Adrenal gland (tissue), 12 donors: Measurements from ENCODE around the gene PACSIN1. TPM values are rescaled to one million over a fixed set of nuclear protein-coding genes. Genes with fewer than 3 reads are reported as not detected.
A peak's percentile ranks its signal among the peaks of the same experiment; 100 is the strongest.

Experiments
- DNase-seq, 7 donors: peaks; one replicate each; pipeline ENCODE4 v3.0.0-alpha.2; 2019 to 2020
- H3K27ac ChIP-seq, 5 donors: fragments of 200-600 bp; sonication (generic) in 4 of 5; 1 replicate in 3 of 5; 2 replicates in 2 of 5; pipeline versions ENCODE4 v1.5.1 to v1.8.0; 2016 to 2020; ENCODE audit warnings: mild to moderate bottlenecking in 1 of 5
- H3K27me3 ChIP-seq: fragments of 200-600 bp; 2 replicates; pipeline ENCODE4 v1.8.0; 2021
- H3K36me3 ChIP-seq, 2 donors: fragments of 200-600 bp; replicated peaks in 1 of 2; 1 replicate in 1 of 2; 2 replicates in 1 of 2; pipeline versions ENCODE4 v1.5.1 to v1.8.0; 2018 to 2022
- H3K4me1 ChIP-seq, 2 donors: fragments of 200-600 bp; replicated peaks in 1 of 2; 1 replicate in 1 of 2; 2 replicates in 1 of 2; pipeline versions ENCODE4 v1.5.1 to v1.8.0; 2018 to 2021
- H3K4me3 ChIP-seq, 4 donors: fragments of 200-600 bp; sonication (generic) in 3 of 4; one replicate each; pipeline ENCODE4 v1.5.1; 2016 to 2018
- H3K9me3 ChIP-seq, 3 donors: fragments of 200-600 bp; sonication (generic) in 1 of 3; replicated peaks in 1 of 3; 1 replicate in 2 of 3; 2 replicates in 1 of 3; pipeline versions ENCODE4 v1.5.1 to v1.8.0; 2016 to 2021
- POLR2A ChIP-seq, 2 donors: fragments of 450-650 bp; IDR thresholded peaks; one replicate each; pipeline ENCODE4 v1.6.1; 2017; ENCODE audit warnings: antibody characterized with exemption in 2 of 2, mild to moderate bottlenecking in 2 of 2, moderate library complexity in 1 of 2
- WGBS, 4 donors: extraction: QIAGEN DNeasy Blood & Tissue Kit in 2 of 4; methylation state at CpG; one replicate each; pipeline versions ENCODE4 v1.1.5 to v1.1.7; 2013 to 2017; 5-methylcytosine and 5-hydroxymethylcytosine counted together
- intact Hi-C, 2 donors: fragments of 100-400 bp; cut with DNase I; formaldehyde crosslinking; loops; one replicate each; pipeline versions ENCODE4 v1.14.1 to v1.15.0; 2022 to 2023
- polyA plus RNA-seq, 3 donors: library from polyadenylated mRNA; stranded (reverse); fragments of 200-250 nt in 2 of 3; fragments of 350-450 nt in 1 of 3; fragmentation: Illumina TruSeq in 1 of 3; extraction: RNeasy Lipid Tissue Mini Kit (QIAGEN cat#74804) in 1 of 3; gene quantifications; one replicate each; pipeline ENCODE4 v1.2.3, GENCODE V29; 2013 to 2014
- total RNA-seq, 9 donors: library from RNA; depleted of rRNA in 4 of 9; stranded (reverse); fragments of >200 nt in 4 of 9; fragments of 120-200 nt in 1 of 9; fragmentation: NEBNext Ultra II Directional in 1 of 9; extraction: Animal tissue kit (Norgen Biotek cat#: 25700) in 1 of 9; gene quantifications; one replicate each; pipeline versions ENCODE4 v1.1.0 to v1.2.4, GENCODE V29; 2013 to 2023
- TF ChIP-seq, protein P1 (sequence below), 6 experiments: fragments of 450-650 bp in 4 of 6; fragments of 200-600 bp in 2 of 6; sonication (generic) in 1 of 6; IDR thresholded peaks; 1 replicate in 5 of 6; 2 replicates in 1 of 6; pipeline versions ENCODE4 v1.5.1 to v1.8.0; 2016 to 2021; ENCODE audit warnings: antibody characterized with exemption in 6 of 6, mild to moderate bottlenecking in 2 of 6, moderate library complexity in 1 of 6
- donor health status: healthy with polysubstance abuse.
- donor health status: Bipolar disorder and iron deficiency.
- donor health status: DM: yes; HTN: yes; CAD: no.
- donor health status: DM: no; HTN: no; CAD: no.
- donor health status: DM: no; HTN: no; CAD: no.
- donor health status: DM: yes; HTN: yes; CAD: no.

PACSIN1 gene
- total and polyA plus RNA-seq, 12 donors, result 0.19 to 2.9 (median 0.73) TPM; not detected in 2

GRCh38 chr6:34457382-34457741 lies 8.5 kb upstream of the PACSIN1 start:
- WGBS, 4 donors, result 43 to 76% (median 64%) methylated on average over 1 to 2 of the region's 2 CpGs; no CpG with 5 or more reads in 1 of the 4 donors

GRCh38 chr6:34457742-34458735 lies 7.8 kb upstream of the PACSIN1 start:
- Histone ChIP-seq H3K9me3 (no peaks in the 10 kb centered on the region), H3K27ac (no peak overlapping the region), H3K36me3 (no peaks in the 10 kb centered on the region), H3K4me1 (peaks cover 0 to 8% of the 10 kb centered on the region in 2 donors), H3K27me3 (no peaks in the 10 kb centered on the region), H3K4me3 (no peak overlapping the region)
- 77 to 86% (median 79%) methylated on average over 8 to 14 of the region's 14 CpGs for WGBS, 4 donors
- DNase-seq, result no peak
- intact Hi-C loops, result no loop called here
- TF ChIP-seq, protein P1, sequence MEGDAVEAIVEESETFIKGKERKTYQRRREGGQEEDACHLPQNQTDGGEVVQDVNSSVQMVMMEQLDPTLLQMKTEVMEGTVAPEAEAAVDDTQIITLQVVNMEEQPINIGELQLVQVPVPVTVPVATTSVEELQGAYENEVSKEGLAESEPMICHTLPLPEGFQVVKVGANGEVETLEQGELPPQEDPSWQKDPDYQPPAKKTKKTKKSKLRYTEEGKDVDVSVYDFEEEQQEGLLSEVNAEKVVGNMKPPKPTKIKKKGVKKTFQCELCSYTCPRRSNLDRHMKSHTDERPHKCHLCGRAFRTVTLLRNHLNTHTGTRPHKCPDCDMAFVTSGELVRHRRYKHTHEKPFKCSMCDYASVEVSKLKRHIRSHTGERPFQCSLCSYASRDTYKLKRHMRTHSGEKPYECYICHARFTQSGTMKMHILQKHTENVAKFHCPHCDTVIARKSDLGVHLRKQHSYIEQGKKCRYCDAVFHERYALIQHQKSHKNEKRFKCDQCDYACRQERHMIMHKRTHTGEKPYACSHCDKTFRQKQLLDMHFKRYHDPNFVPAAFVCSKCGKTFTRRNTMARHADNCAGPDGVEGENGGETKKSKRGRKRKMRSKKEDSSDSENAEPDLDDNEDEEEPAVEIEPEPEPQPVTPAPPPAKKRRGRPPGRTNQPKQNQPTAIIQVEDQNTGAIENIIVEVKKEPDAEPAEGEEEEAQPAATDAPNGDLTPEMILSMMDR (IDR thresholded peaks at IDR 0.05), result no peak
- TF ChIP-seq POLR2A (IDR thresholded peaks at IDR 0.05), result no peak

More at GRCh38 chr6:34457382-34457741, 8.5 kb upstream of the PACSIN1 start:
- no peak overlapping the region for H3K27ac ChIP-seq
- no peak for TF ChIP-seq POLR2A (IDR thresholded peaks at IDR 0.05)
- TF ChIP-seq, protein P1 (IDR thresholded peaks at IDR 0.05), result no peak
- no peaks in the 10 kb centered on the region for H3K9me3 ChIP-seq
- H3K4me1 ChIP-seq, result peaks cover 0 to 8% of the 10 kb centered on the region in 2 donors
- no peak overlapping the region for H3K4me3 ChIP-seq
- no peaks in the 10 kb centered on the region for H3K36me3 ChIP-seq
- intact Hi-C loops, result no loop called here
- H3K27me3 ChIP-seq, result no peaks in the 10 kb centered on the region
- DNase-seq, result no peak

GRCh38 chr6:34459899-34460593 lies 5.8 kb upstream of the PACSIN1 start:
- WGBS, 4 donors, result 45 to 55% (median 52%) methylated on average over 6 of the region's 6 CpGs
- TF ChIP-seq POLR2A (IDR thresholded peaks at IDR 0.05), result no peak
- TF ChIP-seq, protein P1 (IDR thresholded peaks at IDR 0.05), result peak; percentile 51 to 67 (median 66)
- peak; percentile 38 to 73 (median 54) for DNase-seq
- intact Hi-C loops, result loop anchor here (10.0 kb wide), 1 partner anchor 135 kb away; no protein-coding TSS in a partner anchor
- Histone ChIP-seq H3K4me1 (peaks cover 0 to 9% of the 10 kb centered on the region in 2 donors), H3K36me3 (no peaks in the 10 kb centered on the region), H3K27me3 (no peaks in the 10 kb centered on the region), H3K27ac (peak overlapping the region in 1 of 5 donors; percentile 85), H3K4me3 (no peak overlapping the region), H3K9me3 (no peaks in the 10 kb centered on the region)
